Measurements from ENCODE around the gene DCHS1. TPM values are rescaled to one million over a fixed set of nuclear protein-coding genes. Genes with fewer than 3 reads are reported as not detected.

DCHS1 gene
- total and polyA plus RNA-seq, 10 of the 15 experiments (the other 5 are each of a cell fraction or from before 2014, with no cell fraction given) = 0.02 to 0.64 (median 0.18) TPM; not detected in 1

GRCh38 chr11:6650980-6651379 is 4.6 kb downstream of the DCHS1 start (continued):
- no peak for TF ChIP-seq ZNF592 (IDR thresholded peaks at IDR 0.05)
- TF ChIP-seq USF1 (IDR thresholded peaks at IDR 0.05; ENCODE audit: borderline replicate concordance, extremely low read length, insufficient read depth, low read depth, low read length) = no peak
- no peak for TF ChIP-seq IRF5 (IDR thresholded peaks at IDR 0.05; ENCODE audit: borderline replicate concordance)
- no peak for TF ChIP-seq EGR1 (IDR thresholded peaks at IDR 0.05; ENCODE audit: borderline replicate concordance in 1 of 2, low read depth in 2 of 2, low read length in 2 of 2)
- TF ChIP-seq IRF4 (IDR thresholded peaks at IDR 0.05; ENCODE audit: low read depth, low read length) = no peak

Data from GM12878 (cell line).